HepG2 (cell line): ENCODE data around the gene SLX9. TPM values are rescaled to one million over a fixed set of nuclear protein-coding genes. Genes with fewer than 3 reads are reported as not detected.
A peak's percentile ranks its signal among the peaks of the same experiment; 100 is the strongest.

Experiments
- ATAC-seq: fragments of 200-7000 bp; cut with Tn5 transposase; 3 replicates; pipeline ENCODE4 v1.9.1; 2020; ENCODE audit warnings: mild to moderate bottlenecking, moderate library complexity
- BruUV-seq: library from RNA; stranded (reverse); fragments of 400-500 nt; replicated peaks from 2 replicates; lab custom pipeline; 2021; lab: Mats Ljungman, UMichigan
- CTCF ChIA-PET: fragments of 300-600 bp; formaldehyde crosslinking; extraction: SDS; loops from one replicate; lab custom pipeline; 2021; ENCODE audit warnings: low total read pairs, inconsistent platforms, low intra/inter-chr PET ratio; lab: Yijun Ruan, JAX
- POLR2A ChIA-PET: fragments of 350-600 bp; sonication (Branson Sonifier 250); formaldehyde crosslinking; loops from one replicate; lab custom pipeline; 2020; ENCODE audit warnings: antibody characterized with exemption, inconsistent platforms; lab: Yijun Ruan, JAX
- DNase-seq: peaks from one replicate; pipeline ENCODE4 v3.0.0-alpha.2; 2015; ENCODE audit warnings: low spot score
- FAIRE-seq: peaks from 3 replicates; lab custom pipeline; 2011; peaks lifted over from hg19 to GRCh38; lab: Jason Lieb, UNC
- H2AFZ ChIP-seq: one replicate; pipeline ENCODE4 v1.6.1; 2011; ENCODE audit warnings: low read length, inconsistent platforms
- H3K27ac ChIP-seq: fragments of 300-600 bp; 3 replicates; pipeline ENCODE4 v1.8.0; 2011; ENCODE audit warnings: mixed run types, mild to moderate bottlenecking, mixed read lengths, low read length, inconsistent platforms; ENCODE audit not compliant: insufficient read depth; ENCODE audit errors: extremely low read length
- H3K27me3 ChIP-seq, 2 experiments: fragments of 200-600 bp in 1 of 2; 2 replicates in 1 of 2; 3 replicates in 1 of 2; pipeline versions ENCODE4 v1.6.0 to v1.8.0; 2011; ENCODE audit warnings: low read length in 2 of 2, mild to moderate bottlenecking in 2 of 2, moderate library complexity in 2 of 2, inconsistent platforms in 1 of 2; ENCODE audit not compliant: insufficient read depth in 2 of 2, control insufficient read depth in 1 of 2
- H3K36me3 ChIP-seq, 2 experiments: fragments of 200-600 bp in 1 of 2; replicated peaks in 1 of 2; 2 replicates in 1 of 2; 3 replicates in 1 of 2; pipeline versions ENCODE4 v1.5.1 to v1.8.0; 2011; ENCODE audit warnings: low read length in 2 of 2, inconsistent platforms in 1 of 2; ENCODE audit not compliant: insufficient read depth in 2 of 2, control insufficient read depth in 1 of 2
- H3K4me1 ChIP-seq: 2 replicates; pipeline ENCODE4 v1.5.1; 2012; ENCODE audit warnings: low read length, inconsistent platforms; ENCODE audit not compliant: insufficient read depth
- H3K4me2 ChIP-seq: 2 replicates; pipeline ENCODE4 v1.6.0; 2011; ENCODE audit warnings: low read depth, low read length, inconsistent platforms
- H3K4me3 ChIP-seq, 3 experiments: fragments of 200-600 bp in 1 of 3; sonication (generic), shearing (Covaris generic) in 1 of 3; replicated peaks in 1 of 3; 2 replicates each; pipeline ENCODE4 v1.5.1; 2011 to 2016; ENCODE audit warnings: low read length in 3 of 3, inconsistent platforms in 2 of 3, low read depth in 2 of 3, mild to moderate bottlenecking in 2 of 3, control low read depth in 1 of 3, mixed read lengths in 1 of 3; ENCODE audit not compliant: insufficient read depth in 1 of 3
- H3K79me2 ChIP-seq: one replicate; pipeline ENCODE4 v1.6.1; 2011; ENCODE audit warnings: low read length, inconsistent platforms; ENCODE audit not compliant: insufficient read depth
- H3K9ac ChIP-seq: 2 replicates; pipeline ENCODE4 v1.6.0; 2011; ENCODE audit warnings: mild to moderate bottlenecking, low read depth, low read length, inconsistent platforms; ENCODE audit not compliant: insufficient read depth
- H3K9me3 ChIP-seq: 2 replicates; pipeline ENCODE4 v1.5.1; 2012; ENCODE audit warnings: mild to moderate bottlenecking, low read length
- H4K20me1 ChIP-seq: 2 replicates; pipeline ENCODE4 v1.6.0; 2011; ENCODE audit warnings: inconsistent platforms, mild to moderate bottlenecking, low read length, moderate library complexity; ENCODE audit not compliant: insufficient read depth
- CBX5 ChIP-seq: sonication (generic); formaldehyde crosslinking; IDR thresholded peaks from 2 replicates; pipeline ENCODE4 v1.4.0; 2020; ENCODE audit warnings: missing genetic modification reagents, borderline replicate concordance
- FOXO1 ChIP-seq: sonication (generic); formaldehyde crosslinking; IDR thresholded peaks from 2 replicates; pipeline ENCODE4 v1.4.0; 2020; ENCODE audit warnings: missing genetic modification reagents
- GFI1 ChIP-seq: sonication (generic); formaldehyde crosslinking; IDR thresholded peaks from 2 replicates; pipeline ENCODE4 v1.5.0; 2020; ENCODE audit warnings: missing genetic modification reagents, mild to moderate bottlenecking, borderline replicate concordance
- MYC ChIP-seq: sonication (generic); formaldehyde crosslinking; IDR thresholded peaks from 2 replicates; pipeline ENCODE4 v1.9.0; 2021; ENCODE audit warnings: missing genetic modification reagents, borderline replicate concordance
- RERE ChIP-seq: IDR thresholded peaks from 2 replicates; pipeline ENCODE4 v1.6.1; 2016; ENCODE audit warnings: low read depth, missing genetic modification reagents, missing compliant biosample characterization
- SCMH1 ChIP-seq: sonication (generic); formaldehyde crosslinking; IDR thresholded peaks from 2 replicates; pipeline ENCODE4 v1.9.0; 2021; ENCODE audit warnings: missing genetic modification reagents, mild to moderate bottlenecking, borderline replicate concordance
- SRSF9 ChIP-seq: fragments of 200-400 bp; formaldehyde crosslinking; IDR thresholded peaks from 2 replicates; pipeline ENCODE4 v1.6.1; 2018; ENCODE audit warnings: borderline replicate concordance, mild to moderate bottlenecking, low read depth, low read length; ENCODE audit not compliant: insufficient read depth, poor library complexity, severe bottlenecking
- THAP11 ChIP-seq: IDR thresholded peaks from 2 replicates; pipeline ENCODE4 v1.6.1; 2016; ENCODE audit warnings: missing biosample characterization, missing genetic modification reagents
- ZNF646 ChIP-seq: sonication (generic); formaldehyde crosslinking; IDR thresholded peaks from 2 replicates; pipeline ENCODE4 v1.9.0; 2021; ENCODE audit warnings: mild to moderate bottlenecking, missing genetic modification reagents
- ZNF678 ChIP-seq: sonication (generic); formaldehyde crosslinking; IDR thresholded peaks from 2 replicates; pipeline ENCODE4 v1.4.0; 2020; ENCODE audit warnings: mild to moderate bottlenecking, missing genetic modification reagents
- WGBS: methylation state at CpG from one replicate; pipeline ENCODE4 v1.1.6; 2017; ENCODE audit warnings: low lambda C conversion rate; 5-methylcytosine and 5-hydroxymethylcytosine counted together
- in situ Hi-C: cut with HindIII; loops from 2 replicates; pipeline ENCODE4 v1.10.0; 2017; ENCODE audit warnings: low pct_unique_long_range_greater_than_20kb; ENCODE audit not compliant: extremely low pct_ligation_motif_present
- intact Hi-C: fragments of 100-400 bp; cut with micrococcal nuclease; formaldehyde crosslinking; loops from one replicate; pipeline ENCODE4 v1.10.0; 2022; ENCODE audit not compliant: unreplicated experiment
- polyA plus RNA-seq, 8 experiments: library from polyadenylated mRNA; depleted of rRNA in 3 of 8; stranded (reverse) in 7 of 8; unstranded in 1 of 8; fragments of >200 nt; fragmentation: Illumina TruSeq in 4 of 8; extraction: Trizol in 4 of 8; gene quantifications; 2 replicates each; pipeline versions ENCODE4 v1.2.1 to v1.2.3, GENCODE V29; 2011 to 2016; ENCODE audit warnings: low read depth in 4 of 8, missing spikeins in 1 of 8, mixed read lengths in 1 of 8; ENCODE audit not compliant: insufficient read depth in 1 of 8
- total RNA-seq, 5 experiments: library from RNA; depleted of rRNA; stranded (reverse); fragments of >200 nt; fragmentation: Illumina TruSeq; extraction: Trizol; gene quantifications; 2 replicates each; pipeline ENCODE4 v1.2.3, GENCODE V29; 2016; ENCODE audit warnings: low read depth in 1 of 5

Gene SLX9
- total and polyA plus RNA-seq, 2 of the 13 experiments (the other 11 are each of a cell fraction or from before 2014, with no cell fraction given): 21.0 to 47.1 TPM

GRCh38 chr21:44904141-44904923 lies 35.5 kb upstream of the SLX9 start:
- intact Hi-C loops: no loop called here
- TF ChIP-seq SRSF9 (no peak), GFI1 (no peak), ZNF646 (CRISPR knock-in tag) (peak; percentile 71; the same call in 1 of the 2 replicates), ZNF678 (no peak), RERE (CRISPR knock-in tag) (no peak), MYC (CRISPR knock-in tag) (no peak), FOXO1 (CRISPR knock-in tag) (no peak), CBX5 (CRISPR knock-in tag) (no peak), THAP11 (CRISPR knock-in tag) (no peak), SCMH1 (CRISPR knock-in tag) (no peak)

More at GRCh38 chr21:44904141-44904923, 35.5 kb upstream of the SLX9 start:
- Histone ChIP-seq H3K9me3 (no peaks in the 10 kb centered on the region), H4K20me1 (no peaks in the 10 kb centered on the region), H3K36me3 (peaks cover 0 to 10% of the 10 kb centered on the region in 2 experiments; a peak in 3 of 5 replicates), H3K4me3 (no peak overlapping the region), H3K79me2 (no peaks in the 10 kb centered on the region), H2AFZ (no peak overlapping the region), H3K4me2 (no peak overlapping the region), H3K27me3 (no peaks in the 10 kb centered on the region), H3K9ac (no peak overlapping the region), H3K4me1 (peaks cover 51% of the 10 kb centered on the region), H3K27ac (no peak overlapping the region)
- FAIRE-seq: peak; percentile 30
- DNase-seq: no peak
- no TSS peak for BruUV-seq
- in situ Hi-C loops: no loop called here
- no peak for ATAC-seq
- CTCF ChIA-PET: no interaction called here
- 94% methylated on average over 13 of the region's 14 CpGs for WGBS
- POLR2A ChIA-PET: no interaction called here
